Measurements from ENCODE around the gene RIMKLB. TPM values are rescaled to one million over a fixed set of nuclear protein-coding genes. Genes with fewer than 3 reads are reported as not detected.

Gene RIMKLB, protein sequence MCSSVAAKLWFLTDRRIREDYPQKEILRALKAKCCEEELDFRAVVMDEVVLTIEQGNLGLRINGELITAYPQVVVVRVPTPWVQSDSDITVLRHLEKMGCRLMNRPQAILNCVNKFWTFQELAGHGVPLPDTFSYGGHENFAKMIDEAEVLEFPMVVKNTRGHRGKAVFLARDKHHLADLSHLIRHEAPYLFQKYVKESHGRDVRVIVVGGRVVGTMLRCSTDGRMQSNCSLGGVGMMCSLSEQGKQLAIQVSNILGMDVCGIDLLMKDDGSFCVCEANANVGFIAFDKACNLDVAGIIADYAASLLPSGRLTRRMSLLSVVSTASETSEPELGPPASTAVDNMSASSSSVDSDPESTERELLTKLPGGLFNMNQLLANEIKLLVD
- total RNA-seq (2013; cell fraction: nucleolus; rRNA removed) = 2.2 and 2.7 TPM in 2 replicates
- 0.28 and 2.3 TPM in 2 replicates for total RNA-seq (2014; rRNA removed)
- total RNA-seq (2014; rRNA removed; fragmentation: Illumina TruSeq; extraction: Trizol) = 0.40 and 0.64 TPM in 2 replicates
- 0.49 and 0.77 TPM in 2 replicates for total RNA-seq (2021)
- polyA plus RNA-seq (2011; ENCODE audit: low read depth) = 2.3 TPM
- polyA plus RNA-seq (2011; rRNA removed) = 0.53 and 0.61 TPM in 2 replicates
- 0.12 and 0.18 TPM in 2 replicates for polyA plus RNA-seq (2011; cell fraction: cytosol; rRNA removed)
- polyA plus RNA-seq (2011; cell fraction: nucleus; rRNA removed) = 1.3 and 2.0 TPM in 2 replicates
- 4.5 and 5.4 TPM in 2 replicates for polyA plus RNA-seq (2012)
- 0.59 and 0.70 TPM in 2 replicates for polyA plus RNA-seq (2014; fragmentation: Illumina TruSeq; extraction: Trizol)
- polyA plus RNA-seq (2014; fragmentation: Nextera tagmentation; extraction: Ambion mirVana) = under 1 TPM; 0.15 to 0.21 TPM
- 0.83 and 0.86 TPM in 2 replicates for polyA plus RNA-seq (2014; rRNA removed)
- polyA plus RNA-seq (2016; fragmentation: Nextera tagmentation; extraction: Ambion mirVana) = under 1 TPM; 0.44 to 0.59 TPM
- polyA minus RNA-seq (2011; rRNA and poly(A)+ RNA removed) = 0.15 and 0.57 TPM in 2 replicates
- 1.3 and 4.4 TPM in 2 replicates for polyA minus RNA-seq (2011; cell fraction: cytosol; rRNA and poly(A)+ RNA removed)
- 0.67 and 0.85 TPM in 2 replicates for polyA minus RNA-seq (2011; cell fraction: nucleus; rRNA and poly(A)+ RNA removed)
- Bru-seq, nascent RNA = percentile 51 among the genes with signal in this experiment
- BruChase-seq, experiment 1, labeled RNA remaining after a 6-hour chase = percentile 50 among the genes with signal in this experiment
- BruChase-seq, experiment 2, labeled RNA remaining after a 2-hour chase = percentile 55 among the genes with signal in this experiment
- long read RNA-seq, experiment 1 = 0 reads
- long read RNA-seq, experiment 2 = 0 reads

DNA sequence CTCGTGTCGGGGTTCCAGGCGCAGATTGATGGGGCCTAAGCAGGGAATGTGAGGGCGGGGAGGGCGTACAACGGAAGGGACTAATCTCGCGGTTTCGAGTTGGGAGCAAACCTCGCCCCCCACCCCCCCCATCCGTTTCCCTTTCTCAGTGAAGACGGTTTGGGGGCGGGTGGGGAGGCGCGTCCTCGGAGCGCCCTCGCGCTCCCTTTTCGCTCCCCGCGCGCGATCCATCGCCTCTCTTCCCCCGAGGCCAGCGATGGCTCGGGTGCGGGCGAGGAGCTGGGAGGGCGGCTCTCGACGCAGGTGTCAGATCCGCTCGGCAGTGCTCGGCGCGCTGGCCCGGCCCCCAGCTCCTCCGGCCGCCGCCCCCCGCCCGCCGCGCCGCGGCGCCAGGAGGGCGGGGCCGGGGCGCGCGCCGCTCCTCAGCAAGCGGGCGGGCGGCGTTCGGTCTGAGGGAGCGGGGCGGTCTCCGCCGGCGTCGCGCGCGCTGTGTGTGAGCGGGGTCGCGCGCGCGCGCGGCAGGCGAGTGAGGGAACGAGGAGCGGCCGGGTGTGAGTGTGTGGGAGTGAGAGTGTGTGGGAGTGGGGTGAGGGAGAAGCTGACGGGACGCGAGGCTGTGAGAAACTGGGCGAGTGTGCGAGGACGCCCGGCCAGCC, at the start of gene RIMKLB:
Gene RIMKLB (plus strand): TSS at position 516 of the 656 bp plus-strand sequence. CDS start 15,876 bp downstream, outside the sequence.
- ATAC-seq (peak; percentile 91), DNase-seq (ENCODE audit: low read depth, low spot score) (no peak), FAIRE-seq (no peak)
- intact Hi-C loops (cut with micrococcal nuclease; ENCODE audit: unreplicated experiment) (no loop called here), in situ Hi-C loops (cut with MboI) (no loop called here)
- SMC1A ChIA-PET (ENCODE audit: uncharacterized antibody, unreplicated experiment) = no interaction called here
- TF ChIP-seq ZBED1 (IDR thresholded peaks at IDR 0.05; ENCODE audit: borderline replicate concordance) (no peak), EGR1 (IDR thresholded peaks at IDR 0.05; ENCODE audit: borderline replicate concordance in 1 of 2, low read depth in 2 of 2, low read length in 2 of 2) (peak in 1 of 2 experiments; percentile 67; a peak in 2 of 3 replicates), ZNF24 (IDR thresholded peaks at IDR 0.05) (no peak), SMAD5 (IDR thresholded peaks at IDR 0.05; ENCODE audit: low read depth) (no peak), GATAD2B (conservative IDR thresholded peaks at IDR 0.05; ENCODE audit: low read depth) (no peak; the same call in 1 of the 2 replicates), MAX (IDR thresholded peaks at IDR 0.05; ENCODE audit: low read depth, low read length) (no peak), RUNX3 (IDR thresholded peaks at IDR 0.05; ENCODE audit: low read length) (peak; percentile 33; the same call in 1 of the 2 replicates), RB1 (IDR thresholded peaks at IDR 0.05; ENCODE audit: borderline replicate concordance) (no peak), POLR2A (IDR thresholded peaks at IDR 0.05; ENCODE audit: low read depth, low read length) (peak; percentile 43; the same call in 1 of the 2 replicates), EED (IDR thresholded peaks at IDR 0.05; ENCODE audit: low read depth) (0 out of 2 replicates have a peak, but pooled peaks have one; percentile 25), CREM (IDR thresholded peaks at IDR 0.05; ENCODE audit: low read depth) (peak; percentile 5; the same call in 1 of the 2 replicates), POU2F2 (IDR thresholded peaks at IDR 0.05; ENCODE audit: borderline replicate concordance, low read depth, low read length) (no peak), KAT2A (conservative IDR thresholded peaks at IDR 0.05; ENCODE audit: control insufficient read depth, low read depth, low read length) (no peak), RAD51 (IDR thresholded peaks at IDR 0.05) (no peak)
- H3K27me3 ChIP-seq (replicated peaks in 1 of 2; ENCODE audit: control insufficient read depth in 2 of 2, insufficient read depth in 2 of 2, low read length in 1 of 2) = peaks cover 1 to 12% of the 10 kb centered on the region in 2 experiments; a peak in 2 of 4 replicates
- CTCF ChIA-PET = no interaction called here
- no peaks in the 10 kb centered on the region for H3K4me1 ChIP-seq (ENCODE audit: control insufficient read depth, insufficient read depth, low read length)
- H3K79me2 ChIP-seq (ENCODE audit: control insufficient read depth, insufficient read depth, low read length) = no peaks in the 10 kb centered on the region
- no peak within 1 kb of the TSS for H3K27ac ChIP-seq (ENCODE audit: control insufficient read depth, insufficient read depth)
- WGBS (ENCODE audit: insufficient coverage, insufficient replicate concordance, low lambda C conversion rate, missing lambda C conversion rate) = 0% methylated on average over 13 of the region's 88 CpGs
- peak within 1 kb of the TSS; percentile 34; the same call in 1 of the 2 replicates for H3K9ac ChIP-seq (ENCODE audit: control insufficient read depth, insufficient read depth, low read length)
- H3K36me3 ChIP-seq (ENCODE audit: control insufficient read depth in 2 of 2, insufficient read depth in 2 of 2, low read length in 1 of 2) = no peaks in the 10 kb centered on the region
- RAD21 ChIA-PET (ENCODE audit: unreplicated experiment) = no interaction called here
- peak within 1 kb of the TSS; percentile 99 for H3K4me2 ChIP-seq (ENCODE audit: control insufficient read depth, insufficient read depth)
- POLR2A ChIA-PET = no interaction called here
- H2AFZ ChIP-seq (ENCODE audit: control insufficient read depth, low read depth, low read length) = peak within 1 kb of the TSS; percentile 77
- H3K9me3 ChIP-seq (replicated peaks; ENCODE audit: control insufficient read depth, insufficient read depth, low read length) = no peaks in the 10 kb centered on the region
- H4K20me1 ChIP-seq (ENCODE audit: control insufficient read depth, insufficient read depth) = no peaks in the 10 kb centered on the region
- peak within 1 kb of the TSS; percentile 76 for H3K4me3 ChIP-seq
- BruUV-seq (replicated peaks) = no TSS peak
